PC-3 (cell line): ENCODE data around the gene PGBD5. TPM values are rescaled to one million over a fixed set of nuclear protein-coding genes. Genes with fewer than 3 reads are reported as not detected.

Experiments used
- ATAC-seq: fragments of 200-7000 bp; cut with Tn5 transposase; 2 replicates; pipeline ENCODE4 v1.9.1; 2020; ENCODE audit warnings: mild to moderate bottlenecking, moderate library complexity
- BruUV-seq: library from RNA; stranded (reverse); fragments of 400-500 nt; replicated peaks from 2 replicates; lab custom pipeline; 2021; lab: Mats Ljungman, UMichigan
- CTCF ChIA-PET: fragments of 300-600 bp; sonication (Branson Sonifier 250); formaldehyde crosslinking; loops from one replicate; lab custom pipeline; 2022; ENCODE audit warnings: antibody characterized with exemption; lab: Charles Lee
- POLR2A ChIA-PET: fragments of 300-600 bp; sonication (Branson Sonifier 250); formaldehyde crosslinking; loops from one replicate; lab custom pipeline; 2022; ENCODE audit warnings: antibody characterized with exemption; ENCODE audit not compliant: unreplicated experiment; lab: Charles Lee
- DNase-seq: peaks from one replicate; pipeline ENCODE4 v3.0.0-alpha.2; 2015
- H2AFZ ChIP-seq: fragments of 300-600 bp; sonication (generic); 2 replicates; pipeline ENCODE4 v1.6.0; 2016; ENCODE audit warnings: antibody characterized with exemption, low read length
- H3F3A ChIP-seq: fragments of 300-600 bp; sonication (generic); one replicate; pipeline ENCODE4 v1.6.0; 2017; ENCODE audit warnings: antibody characterized with exemption, low read length, control low read depth, mild to moderate bottlenecking; ENCODE audit not compliant: unreplicated experiment
- H3K27ac ChIP-seq: fragments of 300-600 bp; sonication (generic); 2 replicates; pipeline ENCODE4 v1.5.1; 2016; ENCODE audit warnings: mild to moderate bottlenecking, low read length
- H3K27me3 ChIP-seq: fragments of 300-600 bp; sonication (generic); 2 replicates; pipeline ENCODE4 v1.6.1; 2016; ENCODE audit warnings: low read length, mixed read lengths
- H3K36me3 ChIP-seq: fragments of 300-600 bp; sonication (generic); 2 replicates; pipeline ENCODE4 v1.6.1; 2016; ENCODE audit warnings: low read depth, mixed run types, low read length, mixed read lengths
- H3K4me1 ChIP-seq: fragments of 300-600 bp; sonication (generic); 2 replicates; pipeline ENCODE4 v1.5.1; 2016; ENCODE audit warnings: low read length; ENCODE audit not compliant: insufficient read depth
- H3K4me2 ChIP-seq: fragments of 300-600 bp; sonication (generic); 2 replicates; pipeline ENCODE4 v1.6.0; 2016; ENCODE audit warnings: low read length
- H3K4me3 ChIP-seq: fragments of 300-600 bp; sonication (generic); 2 replicates; pipeline ENCODE4 v1.5.1; 2016; ENCODE audit warnings: mild to moderate bottlenecking, low read length, mixed read lengths
- H3K79me2 ChIP-seq: fragments of 300-600 bp; sonication (generic); 2 replicates; pipeline ENCODE4 v1.6.1; 2017; ENCODE audit warnings: low read length, mixed read lengths
- H3K9ac ChIP-seq: fragments of 300-600 bp; sonication (generic); 2 replicates; pipeline ENCODE4 v1.6.0; 2016; ENCODE audit warnings: mild to moderate bottlenecking, low read length
- H3K9me2 ChIP-seq: fragments of 300-600 bp; sonication (generic); replicated peaks from 2 replicates; pipeline ENCODE4 v1.6.1; 2016; ENCODE audit warnings: mixed run types, low read length, mixed read lengths
- H3K9me3 ChIP-seq: fragments of 300-600 bp; sonication (generic); 2 replicates; pipeline ENCODE4 v1.6.1; 2016; ENCODE audit warnings: low read length, mixed read lengths
- H4K20me1 ChIP-seq: fragments of 300-600 bp; sonication (generic); 2 replicates; pipeline ENCODE4 v1.6.1; 2016; ENCODE audit warnings: low read length, mixed read lengths
- CTCF ChIP-seq: fragments of 300-600 bp; sonication (generic); conservative IDR thresholded peaks from 2 replicates; pipeline ENCODE4 v1.5.1; 2017; ENCODE audit warnings: antibody characterized with exemption, low read depth, mild to moderate bottlenecking, low read length
- EZH2 ChIP-seq: fragments of 300-600 bp; sonication (generic); IDR thresholded peaks from one replicate; pipeline ENCODE4 v1.6.1; 2017; ENCODE audit warnings: antibody characterized with exemption, mild to moderate bottlenecking, low read length; ENCODE audit not compliant: unreplicated experiment
- EZH2phosphoT487 ChIP-seq: fragments of 300-600 bp; sonication (generic); IDR thresholded peaks from 2 replicates; pipeline ENCODE4 v1.6.1; 2018; ENCODE audit warnings: mild to moderate bottlenecking, antibody characterized with exemption, low read length, borderline replicate concordance
- intact Hi-C: fragments of 100-400 bp; cut with micrococcal nuclease; formaldehyde crosslinking; loops from 2 replicates; pipeline ENCODE4 v1.9.0; 2023
- total RNA-seq: library from RNA; depleted of rRNA; stranded (reverse); fragments of >200 nt; gene quantifications from 2 replicates; pipeline ENCODE4 v1.2.3, GENCODE V29; 2014

Gene PGBD5
- total RNA-seq, 1 experiment from 2014 or later, result under 0.01 TPM

DNA sequence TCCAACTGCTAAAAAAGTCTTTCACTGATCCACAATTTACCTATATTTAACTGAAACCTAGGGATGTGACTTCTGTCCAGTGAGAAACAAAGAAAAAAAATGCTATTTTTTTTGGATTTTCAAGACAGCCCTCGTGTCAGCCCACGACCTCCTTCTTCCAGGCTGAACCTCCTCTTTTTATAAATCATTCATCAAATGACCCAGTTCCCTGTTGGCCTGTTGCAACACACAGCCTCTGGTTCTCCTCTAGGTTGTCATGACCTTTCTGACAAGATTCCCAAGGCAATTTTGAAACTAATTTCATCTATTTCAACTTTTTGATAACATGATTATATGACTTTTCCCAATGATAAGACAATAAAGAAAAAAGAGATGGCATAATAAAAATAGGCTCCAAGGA is 74.6 kb downstream of the PGBD5 start:
- Histone ChIP-seq H4K20me1 (no peaks in the 10 kb centered on the region), H3K4me2 (no peak overlapping the region), H3K27me3 (peaks cover 84% of the 10 kb centered on the region), H3K9ac (no peak overlapping the region), H3K27ac (no peak overlapping the region), H3K4me1 (no peaks in the 10 kb centered on the region), H3K79me2 (no peaks in the 10 kb centered on the region), H3K36me3 (no peaks in the 10 kb centered on the region), H3F3A (no peaks in the 10 kb centered on the region), H3K9me2 (no peaks in the 10 kb centered on the region), H2AFZ (no peak overlapping the region), H3K9me3 (no peaks in the 10 kb centered on the region), H3K4me3 (no peak overlapping the region)
- DNase-seq, result no peak
- no peak for ATAC-seq
- no TSS peak for BruUV-seq
- ChIA-PET CTCF (no interaction called here), POLR2A (no interaction called here)
- no peak for TF ChIP-seq EZH2phosphoT487
- no peak for TF ChIP-seq EZH2
- intact Hi-C loops, result no loop called here

- H3K9ac ChIP-seq, result no peak overlapping the region
- H3K27me3 ChIP-seq, result peaks cover 79% of the 10 kb centered on the region
- H3K4me3 ChIP-seq, result no peak overlapping the region
- peak; percentile 49 for DNase-seq
- H2AFZ ChIP-seq, result no peak overlapping the region
- no peaks in the 10 kb centered on the region for H3K36me3 ChIP-seq
- H3K27ac ChIP-seq, result no peak overlapping the region
- no TSS peak for BruUV-seq
- H3K9me3 ChIP-seq, result no peaks in the 10 kb centered on the region
- TF ChIP-seq EZH2phosphoT487 (no peak), EZH2 (no peak), CTCF (no peak)
- ChIA-PET POLR2A (no interaction called here), CTCF (no interaction called here)
- no peaks in the 10 kb centered on the region for H3K79me2 ChIP-seq
- H3K4me1 ChIP-seq, result no peaks in the 10 kb centered on the region
- no peak overlapping the region for H3K4me2 ChIP-seq
- ATAC-seq, result no peak
- no peaks in the 10 kb centered on the region for H3K9me2 ChIP-seq
- no peaks in the 10 kb centered on the region for H3F3A ChIP-seq
- intact Hi-C loops, result no loop called here
- no peaks in the 10 kb centered on the region for H4K20me1 ChIP-seq
Measured at GRCh38 chr1:230350208-230350921, 75.8 kb downstream of the PGBD5 start.

- Histone ChIP-seq H3K79me2 (no peaks in the 10 kb centered on the region), H3K4me2 (no peak overlapping the region), H3K9me3 (no peaks in the 10 kb centered on the region), H2AFZ (no peak overlapping the region), H3K4me1 (no peaks in the 10 kb centered on the region), H3K27me3 (peaks cover 82% of the 10 kb centered on the region), H3K27ac (no peak overlapping the region), H3K4me3 (no peak overlapping the region), H3F3A (no peaks in the 10 kb centered on the region), H4K20me1 (no peaks in the 10 kb centered on the region), H3K9me2 (no peaks in the 10 kb centered on the region), H3K9ac (no peak overlapping the region), H3K36me3 (no peaks in the 10 kb centered on the region)
- no TSS peak for BruUV-seq
- TF ChIP-seq EZH2phosphoT487 (no peak), EZH2 (no peak), CTCF (no peak)
- intact Hi-C loops, result no loop called here
- ChIA-PET POLR2A (interaction anchor here (0.6 kb wide), 1 partner anchor 1543 kb away, joined by 4 read pairs; no protein-coding TSS in a partner anchor), CTCF (interaction anchor here (0.7 kb wide), 1 partner anchor 1241 kb away, joined by 19 read pairs; no protein-coding TSS in a partner anchor)
- ATAC-seq (no peak), DNase-seq (no peak)
Measured at GRCh38 chr1:230349020-230349393, 77.1 kb downstream of the PGBD5 start.
